Type B pancreatic cell (in vitro differentiated cells): ENCODE measurements around the gene MTURN. TPM values are rescaled to one million over a fixed set of nuclear protein-coding genes. Genes with fewer than 3 reads are reported as not detected.
A peak's percentile ranks its signal among the peaks of the same experiment; 100 is the strongest.

Source experiments
- DNase-seq: peaks from one replicate; pipeline ENCODE4 v3.0.0; 2021; ENCODE audit warnings: mixed read lengths; ENCODE audit not compliant: unreplicated experiment; ENCODE audit errors: extremely low spot score
- H3K27ac Mint-ChIP-seq: 2 replicates; pipeline ENCODE4 v1.8.0; 2021; ENCODE audit warnings: mild to moderate bottlenecking, mixed read lengths
- H3K27me3 Mint-ChIP-seq: 2 replicates; pipeline ENCODE4 v1.8.0; 2021; ENCODE audit warnings: mixed read lengths
- H3K36me3 Mint-ChIP-seq: 2 replicates; pipeline ENCODE4 v1.8.0; 2021; ENCODE audit warnings: mixed read lengths
- H3K4me1 Mint-ChIP-seq: one replicate; pipeline ENCODE4 v1.8.0; 2021; ENCODE audit warnings: mixed read lengths; ENCODE audit not compliant: unreplicated experiment
- H3K4me3 Mint-ChIP-seq: 2 replicates; pipeline ENCODE4 v1.8.0; 2021; ENCODE audit warnings: mild to moderate bottlenecking, mixed read lengths
- H3K9me3 Mint-ChIP-seq: 2 replicates; pipeline ENCODE4 v1.8.0; 2021; ENCODE audit warnings: mixed read lengths
- long read RNA-seq: library from polyadenylated mRNA; unstranded; transcript quantifications from one replicate; pipeline ENCODE4 v2.0.0, GENCODE V29; 2020
- total RNA-seq: library from RNA; stranded (reverse); gene quantifications from 2 replicates; pipeline ENCODE4 v1.2.1, GENCODE V29; 2021; ENCODE audit warnings: low replicate concordance
- TF ChIP-seq, protein P1 (sequence below): fragments of 200-600 bp; sonication (generic); conservative IDR thresholded peaks from 2 replicates; pipeline ENCODE4 v1.5.0; 2021; ENCODE audit warnings: antibody characterized with exemption, mild to moderate bottlenecking

Gene MTURN
- total RNA-seq = 16.6 and 23.3 TPM in 2 replicates
- long read RNA-seq, partial matches to known transcripts = 0 of 2 reads
- long read RNA-seq, other reads (novel, unspliced or antisense) = 2 of 2 reads

DNA sequence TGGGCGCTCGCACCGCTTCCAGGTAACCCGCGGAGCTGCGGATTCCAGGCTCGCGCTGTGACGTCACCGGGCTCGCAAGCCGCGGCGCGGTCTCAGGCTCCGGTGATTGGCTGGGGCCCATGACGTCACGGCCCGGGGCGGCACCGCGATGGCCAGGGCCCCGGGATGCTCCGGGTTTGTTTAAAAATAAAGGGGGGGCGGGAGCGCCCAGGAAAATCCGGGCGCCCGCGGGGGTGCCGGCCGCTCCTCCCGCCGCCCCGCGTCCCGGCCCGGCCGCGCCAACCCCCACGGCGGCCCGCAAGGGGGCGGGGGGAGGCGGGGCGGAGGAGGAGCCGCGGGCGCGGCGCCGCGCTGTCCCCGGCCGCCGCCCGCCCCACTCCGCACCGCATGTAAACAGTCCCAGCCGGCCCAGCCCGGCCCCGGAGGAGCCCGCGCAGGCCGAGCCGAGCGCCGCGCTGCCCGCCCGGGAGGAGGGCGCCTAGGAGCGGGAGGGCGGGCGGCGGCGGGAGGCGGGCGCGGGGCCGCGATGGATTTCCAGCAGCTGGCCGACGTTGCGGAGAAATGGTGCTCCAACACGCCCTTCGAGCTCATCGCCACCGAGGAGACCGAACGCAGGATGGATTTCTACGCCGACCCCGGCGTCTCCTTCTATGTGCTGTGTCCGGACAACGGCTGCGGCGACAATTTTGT, at the start of gene MTURN:
MTURN (plus strand) TSS at position 376 of the 690 bp plus-strand sequence; CDS start at position 527, 151 bp downstream.
- TF ChIP-seq, protein P1, sequence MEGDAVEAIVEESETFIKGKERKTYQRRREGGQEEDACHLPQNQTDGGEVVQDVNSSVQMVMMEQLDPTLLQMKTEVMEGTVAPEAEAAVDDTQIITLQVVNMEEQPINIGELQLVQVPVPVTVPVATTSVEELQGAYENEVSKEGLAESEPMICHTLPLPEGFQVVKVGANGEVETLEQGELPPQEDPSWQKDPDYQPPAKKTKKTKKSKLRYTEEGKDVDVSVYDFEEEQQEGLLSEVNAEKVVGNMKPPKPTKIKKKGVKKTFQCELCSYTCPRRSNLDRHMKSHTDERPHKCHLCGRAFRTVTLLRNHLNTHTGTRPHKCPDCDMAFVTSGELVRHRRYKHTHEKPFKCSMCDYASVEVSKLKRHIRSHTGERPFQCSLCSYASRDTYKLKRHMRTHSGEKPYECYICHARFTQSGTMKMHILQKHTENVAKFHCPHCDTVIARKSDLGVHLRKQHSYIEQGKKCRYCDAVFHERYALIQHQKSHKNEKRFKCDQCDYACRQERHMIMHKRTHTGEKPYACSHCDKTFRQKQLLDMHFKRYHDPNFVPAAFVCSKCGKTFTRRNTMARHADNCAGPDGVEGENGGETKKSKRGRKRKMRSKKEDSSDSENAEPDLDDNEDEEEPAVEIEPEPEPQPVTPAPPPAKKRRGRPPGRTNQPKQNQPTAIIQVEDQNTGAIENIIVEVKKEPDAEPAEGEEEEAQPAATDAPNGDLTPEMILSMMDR = peak; percentile 23
- peak; percentile 90 for DNase-seq
- Mint-ChIP-seq H3K4me1 (peaks cover 9% of the 10 kb centered on the region), H3K27me3 (no peaks in the 10 kb centered on the region), H3K4me3 (peak within 1 kb of the TSS; percentile 96), H3K27ac (peak within 1 kb of the TSS; percentile 91), H3K36me3 (peaks cover under 1% of the 10 kb centered on the region), H3K9me3 (no peaks in the 10 kb centered on the region)

DNA sequence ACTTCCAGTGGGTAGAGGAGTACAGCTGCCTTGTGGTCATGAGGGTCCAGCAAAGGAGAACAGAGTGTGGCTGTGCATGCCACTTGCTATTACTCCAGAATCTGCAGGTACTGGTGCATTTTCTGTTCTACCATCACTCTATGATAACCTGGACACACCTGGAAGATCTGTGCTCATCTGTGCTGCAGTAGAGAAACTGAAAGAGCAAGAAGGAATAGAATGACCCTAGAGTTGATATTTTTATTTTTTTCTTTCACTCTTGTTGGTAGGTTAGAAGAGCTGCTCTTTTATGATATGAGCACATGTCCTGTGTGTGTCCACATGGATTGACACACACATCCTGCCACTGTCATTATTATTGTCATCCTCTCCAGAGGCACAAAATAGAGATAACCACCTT, 48.3 kb upstream of the MTURN start:
- H3K27ac Mint-ChIP-seq = no peak overlapping the region
- peaks cover 20% of the 10 kb centered on the region for H3K36me3 Mint-ChIP-seq

DNA sequence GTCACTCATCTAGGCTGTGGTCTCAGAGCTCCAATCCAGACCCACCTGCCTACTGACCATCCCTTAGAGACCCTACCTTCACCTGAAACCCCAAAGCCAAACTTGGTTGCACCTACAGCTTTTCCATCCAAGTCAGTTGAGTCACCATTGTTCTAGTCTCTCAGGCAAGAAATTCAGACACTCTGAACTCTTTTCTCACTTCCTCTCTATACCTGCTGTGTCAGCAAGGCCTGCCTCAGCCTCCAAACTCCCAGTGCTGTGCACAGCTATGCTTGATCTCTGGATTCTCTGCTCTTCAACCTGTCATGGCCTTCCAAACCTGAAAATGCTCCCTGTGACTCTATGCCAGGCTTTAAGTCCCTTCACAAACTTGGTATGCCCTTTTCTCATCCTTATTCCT, 47.4 kb upstream of the MTURN start:
- Mint-ChIP-seq H3K36me3 (peaks cover 18% of the 10 kb centered on the region), H3K4me1 (no peaks in the 10 kb centered on the region), H3K27ac (peak overlapping the region; percentile 1), H3K4me3 (no peak overlapping the region), H3K27me3 (no peaks in the 10 kb centered on the region), H3K9me3 (no peaks in the 10 kb centered on the region)
- TF ChIP-seq, protein P1 = no peak
- DNase-seq = no peak

More for the DNA sequence above, 48.3 kb upstream of the MTURN start:
- no peak for DNase-seq
- no peak overlapping the region for H3K4me3 Mint-ChIP-seq
- H3K27me3 Mint-ChIP-seq = no peaks in the 10 kb centered on the region
- H3K9me3 Mint-ChIP-seq = no peaks in the 10 kb centered on the region
- TF ChIP-seq, protein P1 = no peak
- no peaks in the 10 kb centered on the region for H3K4me1 Mint-ChIP-seq

DNA sequence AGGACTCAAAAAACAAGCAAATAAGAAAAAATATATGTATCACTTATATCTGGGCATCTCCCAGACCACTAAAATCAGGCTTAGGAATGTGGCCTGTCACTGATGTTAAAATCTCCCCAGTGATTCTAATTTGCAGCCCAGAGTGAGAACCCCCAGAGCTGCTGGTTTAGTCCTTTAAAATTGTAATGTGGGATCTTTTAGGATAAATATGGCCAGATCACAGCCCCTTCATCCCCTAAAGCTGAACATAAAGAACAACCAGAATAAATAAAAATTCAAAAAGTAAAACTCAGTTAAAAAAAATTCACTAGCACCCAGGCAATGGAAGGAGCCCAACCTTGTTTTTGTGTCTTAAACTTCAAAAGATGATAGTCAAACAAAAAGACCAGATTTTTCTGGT, 46.4 kb upstream of the MTURN start:
- Mint-ChIP-seq H3K27ac (no peak overlapping the region), H3K4me3 (no peak overlapping the region), H3K36me3 (peaks cover 18% of the 10 kb centered on the region), H3K27me3 (no peaks in the 10 kb centered on the region), H3K9me3 (no peaks in the 10 kb centered on the region), H3K4me1 (no peaks in the 10 kb centered on the region)
- DNase-seq = no peak
- TF ChIP-seq, protein P1 = no peak

DNA sequence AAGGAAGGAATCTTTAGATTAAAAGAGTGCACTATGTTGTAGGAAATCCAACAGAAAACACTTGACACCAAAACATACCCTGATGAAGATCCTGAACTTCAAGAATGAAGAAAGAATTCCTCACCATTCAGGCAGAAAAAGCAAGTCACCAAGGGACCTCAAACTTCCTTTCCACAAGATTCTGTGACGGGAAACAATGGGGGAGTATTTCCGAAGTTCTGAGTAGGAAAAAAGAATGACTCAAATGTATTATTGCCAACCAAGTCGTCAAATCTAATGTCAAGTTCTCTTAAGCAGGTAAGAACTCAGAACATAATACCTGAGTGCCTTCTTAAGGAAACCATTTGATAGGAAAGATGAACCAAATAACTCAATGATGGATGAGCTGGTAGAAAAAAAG, 44.7 kb upstream of the MTURN start:
- no peak for DNase-seq
- Mint-ChIP-seq H3K4me1 (no peaks in the 10 kb centered on the region), H3K36me3 (peaks cover 24% of the 10 kb centered on the region), H3K4me3 (no peak overlapping the region), H3K27me3 (no peaks in the 10 kb centered on the region), H3K27ac (no peak overlapping the region), H3K9me3 (peaks cover 4% of the 10 kb centered on the region)
- TF ChIP-seq, protein P1 = no peak
